K562 (cell line): Measurements from ENCODE around the gene AMBP. TPM values are rescaled to one million over a fixed set of nuclear protein-coding genes. Genes with fewer than 3 reads are reported as not detected.

ENCODE experiments used
- ATAC-seq: fragments of 200-7000 bp; cut with Tn5 transposase; 3 replicates; pipeline ENCODE4 v1.9.1; 2020; ENCODE audit warnings: moderate library complexity
- BruUV-seq: library from RNA; stranded (reverse); fragments of 400-500 nt; replicated peaks from 2 replicates; lab custom pipeline; 2021; lab: Mats Ljungman, UMichigan
- CTCF ChIA-PET: fragments of 300-600 bp; formaldehyde crosslinking; extraction: SDS; loops from one replicate; lab custom pipeline; 2021; ENCODE audit warnings: low intra/inter-chr PET ratio; lab: Yijun Ruan, JAX
- POLR2A ChIA-PET: fragments of 300-600, 350-650 bp; sonication (Branson Sonifier 250); formaldehyde crosslinking; extraction: SDS; loops from one replicate; lab custom pipeline; 2021; ENCODE audit warnings: antibody characterized with exemption, inconsistent platforms; lab: Yijun Ruan, JAX
- DNase-seq, 4 experiments: peaks; one replicate each; pipeline versions ENCODE4 v3.0.0 to v3.0.0-alpha.2; 2011 to 2018; ENCODE audit warnings: low spot score in 3 of 4, mixed read lengths in 3 of 4; ENCODE audit errors: extremely low read depth in 1 of 4
- FAIRE-seq: peaks from 2 replicates; lab custom pipeline; 2011; peaks lifted over from hg19 to GRCh38; lab: Jason Lieb, UNC
- H2AFZ ChIP-seq: 2 replicates; pipeline ENCODE4 v1.6.0; 2011; ENCODE audit warnings: low read depth, low read length, control low read depth, inconsistent platforms
- H3K27ac ChIP-seq: fragments of 200-600 bp; 3 replicates; pipeline ENCODE4 v1.8.0; 2011; ENCODE audit warnings: low read depth, mild to moderate bottlenecking, control low read depth, inconsistent platforms, low read length, moderate library complexity, mixed read lengths; ENCODE audit errors: extremely low read depth
- H3K27me3 ChIP-seq, 2 experiments: fragments of 300-600 bp in 1 of 2; 2 replicates in 1 of 2; 3 replicates in 1 of 2; pipeline versions ENCODE4 v1.6.0 to v1.8.0; 2011; ENCODE audit warnings: inconsistent platforms in 2 of 2, low read length in 2 of 2, mild to moderate bottlenecking in 1 of 2, mixed read lengths in 1 of 2, moderate library complexity in 1 of 2; ENCODE audit not compliant: control insufficient read depth in 2 of 2, insufficient read depth in 2 of 2
- H3K36me3 ChIP-seq: fragments of 300-600 bp; 3 replicates; pipeline ENCODE4 v1.8.0; 2011; ENCODE audit warnings: mild to moderate bottlenecking, low read length, inconsistent platforms; ENCODE audit not compliant: control insufficient read depth, insufficient read depth
- H3K4me1 ChIP-seq, 2 experiments: fragments of 200-600 bp in 1 of 2; replicated peaks in 1 of 2; 2 replicates in 1 of 2; 3 replicates in 1 of 2; pipeline versions ENCODE4 v1.5.1 to v1.8.0; 2011; ENCODE audit warnings: inconsistent platforms in 2 of 2, low read length in 2 of 2, mild to moderate bottlenecking in 1 of 2, mixed read lengths in 1 of 2, moderate library complexity in 1 of 2; ENCODE audit not compliant: control insufficient read depth in 2 of 2, insufficient read depth in 2 of 2
- H3K4me2 ChIP-seq: 2 replicates; pipeline ENCODE4 v1.6.1; 2011; ENCODE audit warnings: low read length, control low read depth, inconsistent platforms, mixed read lengths; ENCODE audit not compliant: insufficient read depth
- H3K4me3 ChIP-seq: fragments of 200-600 bp; sonication (generic), shearing (Covaris generic); 2 replicates; pipeline ENCODE4 v1.5.1; 2016; ENCODE audit warnings: control low read depth, inconsistent platforms
- H3K79me2 ChIP-seq: fragments of 200-600 bp; 3 replicates; pipeline ENCODE4 v1.8.0; 2011; ENCODE audit warnings: low read length, inconsistent platforms; ENCODE audit not compliant: control insufficient read depth, insufficient read depth
- H3K9ac ChIP-seq, 2 experiments: 2 replicates each; pipeline versions ENCODE4 v1.6.0 to v1.6.1; 2011; ENCODE audit warnings: low read depth in 2 of 2, low read length in 2 of 2, control low read depth in 1 of 2, inconsistent platforms in 1 of 2, mild to moderate bottlenecking in 1 of 2, mixed read lengths in 1 of 2; ENCODE audit not compliant: insufficient read depth in 1 of 2
- H3K9me1 ChIP-seq: one replicate; pipeline ENCODE4 v1.6.0; 2011; ENCODE audit warnings: inconsistent platforms, mild to moderate bottlenecking, low read length, moderate library complexity; ENCODE audit not compliant: control insufficient read depth, insufficient read depth
- H3K9me3 ChIP-seq: replicated peaks from 2 replicates; pipeline ENCODE4 v1.5.1; 2011; ENCODE audit warnings: low read depth, low read length, inconsistent platforms; ENCODE audit not compliant: control insufficient read depth, insufficient read depth
- H4K20me1 ChIP-seq: replicated peaks from 2 replicates; pipeline ENCODE4 v1.6.1; 2011; ENCODE audit warnings: low read length, inconsistent platforms, mixed read lengths; ENCODE audit not compliant: control insufficient read depth, insufficient read depth
- ARNT ChIP-seq, 2 experiments: fragments of 450-650 bp; IDR thresholded peaks; 2 replicates each; pipeline ENCODE4 v1.6.1; 2016; ENCODE audit warnings: mild to moderate bottlenecking in 1 of 2
- CCNT2 ChIP-seq: IDR thresholded peaks from 2 replicates; pipeline ENCODE4 v1.6.1; 2011; ENCODE audit warnings: borderline replicate concordance, low read depth, mild to moderate bottlenecking, moderate library complexity, mixed read lengths, low read length; ENCODE audit not compliant: insufficient read length; ENCODE audit errors: extremely low read depth
- DNMT1 ChIP-seq: fragments of 450-650 bp; IDR thresholded peaks from 2 replicates; pipeline ENCODE4 v1.6.1; 2016; ENCODE audit warnings: antibody characterized with exemption, mild to moderate bottlenecking
- KDM4B ChIP-seq, 2 experiments: fragments of 450-650 bp in 1 of 2; sonication (generic) in 1 of 2; IDR thresholded peaks; 2 replicates each; pipeline ENCODE4 v1.6.1; 2016 to 2017; ENCODE audit warnings: borderline replicate concordance in 2 of 2, antibody characterized with exemption in 1 of 2, low read depth in 1 of 2, mild to moderate bottlenecking in 1 of 2
- POLR2AphosphoS2 ChIP-seq: IDR thresholded peaks from 2 replicates; pipeline ENCODE4 v1.6.1; 2012; ENCODE audit warnings: low read length, improper control_type of control experiment
- SAFB2 ChIP-seq: fragments of 200-400 bp; formaldehyde crosslinking; IDR thresholded peaks from 2 replicates; pipeline ENCODE4 v1.6.1; 2018; ENCODE audit warnings: borderline replicate concordance, low read length, low read depth, moderate library complexity; ENCODE audit not compliant: severe bottlenecking
- SOX6 ChIP-seq: fragments of 450-650 bp; IDR thresholded peaks from 2 replicates; pipeline ENCODE4 v1.6.1; 2014; ENCODE audit warnings: mild to moderate bottlenecking
- ZNF133 ChIP-seq: fragments of 250-450 bp; sonication (Bioruptor Pico); IDR thresholded peaks from 2 replicates; pipeline ENCODE4 v1.4.0; 2020; ENCODE audit warnings: mild to moderate bottlenecking
- ZNF184 ChIP-seq: sonication (generic); formaldehyde crosslinking; IDR thresholded peaks from 2 replicates; pipeline ENCODE4 v1.5.0; 2020; ENCODE audit warnings: missing genetic modification reagents
- ZNF644 ChIP-seq: fragments of 200-800 bp; sonication (Bioruptor generic); IDR thresholded peaks from 2 replicates; pipeline ENCODE4 v1.6.1; 2016; ENCODE audit warnings: low read depth, missing genetic modification characterization, missing compliant biosample characterization
- WGBS: fragments of 100-300 bp; shearing (Covaris generic); methylation state at CpG from one replicate; pipeline ENCODE4 v1.1.6; 2016; ENCODE audit warnings: low coverage, mixed read lengths; ENCODE audit not compliant: insufficient coverage; ENCODE audit errors: missing lambda C conversion rate; 5-methylcytosine and 5-hydroxymethylcytosine counted together
- in situ Hi-C: fragments of 300-500 bp; cut with MboI; formaldehyde crosslinking; loops from 4 replicates; pipeline ENCODE4 v1.15.0; 2018; ENCODE audit warnings: inconsistent platforms, mixed read lengths
- intact Hi-C: fragments of 100-400 bp; cut with micrococcal nuclease; formaldehyde crosslinking; loops from 2 replicates; pipeline ENCODE4 v1.14.2; 2022
- polyA plus RNA-seq, 8 experiments: library from polyadenylated mRNA; depleted of rRNA in 4 of 8; stranded (reverse) in 5 of 8; unstranded in 3 of 8; fragments of >200 nt; fragmentation: Nextera tagmentation in 2 of 8; fragmentation: Illumina TruSeq in 1 of 8; extraction: Ambion mirVana in 2 of 8; extraction: Trizol in 1 of 8; gene quantifications; 2 replicates each; pipeline versions ENCODE4 v1.2.1 to v1.2.3, GENCODE V29; 2011 to 2014; ENCODE audit warnings: inconsistent platforms in 1 of 8, missing spikeins in 1 of 8
- total RNA-seq, 7 experiments: library from RNA; depleted of rRNA in 6 of 7; stranded (reverse); fragments of >200 nt in 6 of 7; fragmentation: Illumina TruSeq in 2 of 7; extraction: Trizol in 2 of 7; gene quantifications; 2 replicates each; pipeline versions ENCODE4 v1.2.1 to v1.2.3, GENCODE V29; 2011 to 2021; ENCODE audit warnings: low replicate concordance in 1 of 7
- TF ChIP-seq, protein P1 (sequence below), 3 experiments: fragments of 200-800 bp in 1 of 3; fragments of 250-450 bp in 1 of 3; fragments of 450-650 bp in 1 of 3; sonication (Bioruptor Pico) in 1 of 3; sonication (Bioruptor generic) in 1 of 3; formaldehyde crosslinking in 1 of 3; IDR thresholded peaks; 2 replicates each; pipeline versions ENCODE4 v1.6.1 to v1.8.0; 2016 to 2022; ENCODE audit warnings: mild to moderate bottlenecking in 2 of 3, missing genetic modification characterization in 2 of 3, missing compliant biosample characterization in 1 of 3, moderate library complexity in 1 of 3

Gene AMBP
- total and polyA plus RNA-seq, 9 of the 15 experiments (the other 6 are each of a cell fraction or from before 2014, with no cell fraction given) = 1.3 TPM; not detected in 8

GRCh38 chr9:114051706-114052105 lies 26.4 kb downstream of the AMBP start:
- ChIA-PET POLR2A (no interaction called here), CTCF (no interaction called here)
- DNase-seq (no peak), FAIRE-seq (no peak), ATAC-seq (no peak)
- no peak overlapping the region for H2AFZ ChIP-seq
- no peaks in the 10 kb centered on the region for H3K79me2 ChIP-seq
- no peaks in the 10 kb centered on the region for H3K4me1 ChIP-seq
- no peak overlapping the region for H3K27ac ChIP-seq
- peaks cover 2% of the 10 kb centered on the region; the same call in 1 of the 2 replicates for H4K20me1 ChIP-seq
- no peaks in the 10 kb centered on the region for H3K9me3 ChIP-seq
- H3K27me3 ChIP-seq = peaks cover 0 to 20% of the 10 kb centered on the region in 2 experiments; a peak in 2 of 5 replicates
- WGBS = 34% methylated on average over 7 of the region's 7 CpGs
- no peak overlapping the region for H3K9ac ChIP-seq
- H3K4me3 ChIP-seq = no peak overlapping the region
- no peaks in the 10 kb centered on the region for H3K9me1 ChIP-seq
- peaks cover 12% of the 10 kb centered on the region; the same call in 2 of the 3 replicates for H3K36me3 ChIP-seq
- H3K4me2 ChIP-seq = no peak overlapping the region
- intact Hi-C loops (no loop called here), in situ Hi-C loops (no loop called here)
- TF ChIP-seq DNMT1 (no peak), KDM4B (IDR thresholded peaks at IDR 0.05; ENCODE audit: borderline replicate concordance in 2 of 2, low read depth in 1 of 2) (no peak), ZNF644 (tag) (no peak), SAFB2 (no peak), ZNF133 (no peak), ZNF184 (CRISPR knock-in tag) (no peak)
- no TSS peak for BruUV-seq

GRCh38 chr9:114051281-114051680 lies 26.8 kb downstream of the AMBP start:
- H3K4me2 ChIP-seq = no peak overlapping the region
- intact Hi-C loops (no loop called here), in situ Hi-C loops (no loop called here)
- no peaks in the 10 kb centered on the region for H3K9me1 ChIP-seq
- no peaks in the 10 kb centered on the region for H4K20me1 ChIP-seq
- no peaks in the 10 kb centered on the region for H3K4me1 ChIP-seq
- CTCF ChIA-PET = no interaction called here
- 44% methylated on average over 15 of the region's 15 CpGs for WGBS
- no peak overlapping the region for H3K27ac ChIP-seq
- BruUV-seq = no TSS peak
- H2AFZ ChIP-seq = no peak overlapping the region
- no peaks in the 10 kb centered on the region for H3K79me2 ChIP-seq
- POLR2A ChIA-PET = no interaction called here
- no peak overlapping the region for H3K9ac ChIP-seq
- ATAC-seq = no peak
- H3K27me3 ChIP-seq = peaks cover 0 to 20% of the 10 kb centered on the region in 2 experiments; a peak in 2 of 5 replicates
- no peak for FAIRE-seq
- peaks cover 12% of the 10 kb centered on the region; the same call in 2 of the 3 replicates for H3K36me3 ChIP-seq
- H3K9me3 ChIP-seq = no peaks in the 10 kb centered on the region
- no peak for DNase-seq
- no peak overlapping the region for H3K4me3 ChIP-seq
- TF ChIP-seq, protein P1, sequence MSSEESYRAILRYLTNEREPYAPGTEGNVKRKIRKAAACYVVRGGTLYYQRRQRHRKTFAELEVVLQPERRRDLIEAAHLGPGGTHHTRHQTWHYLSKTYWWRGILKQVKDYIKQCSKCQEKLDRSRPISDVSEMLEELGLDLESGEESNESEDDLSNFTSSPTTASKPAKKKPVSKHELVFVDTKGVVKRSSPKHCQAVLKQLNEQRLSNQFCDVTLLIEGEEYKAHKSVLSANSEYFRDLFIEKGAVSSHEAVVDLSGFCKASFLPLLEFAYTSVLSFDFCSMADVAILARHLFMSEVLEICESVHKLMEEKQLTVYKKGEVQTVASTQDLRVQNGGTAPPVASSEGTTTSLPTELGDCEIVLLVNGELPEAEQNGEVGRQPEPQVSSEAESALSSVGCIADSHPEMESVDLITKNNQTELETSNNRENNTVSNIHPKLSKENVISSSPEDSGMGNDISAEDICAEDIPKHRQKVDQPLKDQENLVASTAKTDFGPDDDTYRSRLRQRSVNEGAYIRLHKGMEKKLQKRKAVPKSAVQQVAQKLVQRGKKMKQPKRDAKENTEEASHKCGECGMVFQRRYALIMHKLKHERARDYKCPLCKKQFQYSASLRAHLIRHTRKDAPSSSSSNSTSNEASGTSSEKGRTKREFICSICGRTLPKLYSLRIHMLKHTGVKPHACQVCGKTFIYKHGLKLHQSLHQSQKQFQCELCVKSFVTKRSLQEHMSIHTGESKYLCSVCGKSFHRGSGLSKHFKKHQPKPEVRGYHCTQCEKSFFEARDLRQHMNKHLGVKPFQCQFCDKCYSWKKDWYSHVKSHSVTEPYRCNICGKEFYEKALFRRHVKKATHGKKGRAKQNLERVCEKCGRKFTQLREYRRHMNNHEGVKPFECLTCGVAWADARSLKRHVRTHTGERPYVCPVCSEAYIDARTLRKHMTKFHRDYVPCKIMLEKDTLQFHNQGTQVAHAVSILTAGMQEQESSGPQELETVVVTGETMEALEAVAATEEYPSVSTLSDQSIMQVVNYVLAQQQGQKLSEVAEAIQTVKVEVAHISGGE (CRISPR knock-in tag; IDR thresholded peaks at IDR 0.05) = no peak
- TF ChIP-seq POLR2AphosphoS2 = no peak
- no peak for TF ChIP-seq CCNT2
- TF ChIP-seq ARNT (IDR thresholded peaks at IDR 0.05) = no peak
- TF ChIP-seq SOX6 = no peak
